ENCODE data around the gene MRPL37. TPM values are rescaled to one million over a fixed set of nuclear protein-coding genes. Genes with fewer than 3 reads are reported as not detected.

Gene MRPL37
- total RNA-seq, 1 donor from 2014 or later, result 42.6 TPM

DNA sequence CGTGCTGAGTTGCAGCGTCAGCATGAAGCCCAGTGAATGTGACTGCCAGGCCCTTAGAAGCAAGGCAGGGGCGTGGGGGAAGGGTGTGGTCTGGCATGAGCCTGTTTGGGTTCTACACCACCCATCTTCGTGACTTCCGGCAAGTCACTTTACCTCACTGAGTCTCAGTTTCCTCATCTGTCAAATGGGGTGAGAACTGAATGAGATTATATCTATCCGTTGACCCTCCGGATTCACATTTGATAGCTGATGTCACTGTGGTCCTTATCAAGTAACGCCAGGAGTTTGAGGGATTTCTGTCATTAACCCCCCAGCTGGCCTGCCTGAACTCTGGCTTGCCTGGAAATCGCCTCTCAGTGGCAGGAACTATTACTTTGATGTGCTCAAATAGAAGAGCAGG is 15.6 kb downstream of the MRPL37 start:
- TF ChIP-seq, protein P1, sequence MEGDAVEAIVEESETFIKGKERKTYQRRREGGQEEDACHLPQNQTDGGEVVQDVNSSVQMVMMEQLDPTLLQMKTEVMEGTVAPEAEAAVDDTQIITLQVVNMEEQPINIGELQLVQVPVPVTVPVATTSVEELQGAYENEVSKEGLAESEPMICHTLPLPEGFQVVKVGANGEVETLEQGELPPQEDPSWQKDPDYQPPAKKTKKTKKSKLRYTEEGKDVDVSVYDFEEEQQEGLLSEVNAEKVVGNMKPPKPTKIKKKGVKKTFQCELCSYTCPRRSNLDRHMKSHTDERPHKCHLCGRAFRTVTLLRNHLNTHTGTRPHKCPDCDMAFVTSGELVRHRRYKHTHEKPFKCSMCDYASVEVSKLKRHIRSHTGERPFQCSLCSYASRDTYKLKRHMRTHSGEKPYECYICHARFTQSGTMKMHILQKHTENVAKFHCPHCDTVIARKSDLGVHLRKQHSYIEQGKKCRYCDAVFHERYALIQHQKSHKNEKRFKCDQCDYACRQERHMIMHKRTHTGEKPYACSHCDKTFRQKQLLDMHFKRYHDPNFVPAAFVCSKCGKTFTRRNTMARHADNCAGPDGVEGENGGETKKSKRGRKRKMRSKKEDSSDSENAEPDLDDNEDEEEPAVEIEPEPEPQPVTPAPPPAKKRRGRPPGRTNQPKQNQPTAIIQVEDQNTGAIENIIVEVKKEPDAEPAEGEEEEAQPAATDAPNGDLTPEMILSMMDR (IDR thresholded peaks at IDR 0.05; ENCODE audit: insufficient read depth, low read length, severe bottlenecking), result no peak
- Histone ChIP-seq H3K4me3 (ENCODE audit: low read depth, low read length) (no peak overlapping the region), H3K36me3 (ENCODE audit: control insufficient read depth, insufficient read depth, low read length) (peaks cover 32% of the 10 kb centered on the region), H3K27me3 (ENCODE audit: control insufficient read depth, insufficient read depth, low read length) (no peaks in the 10 kb centered on the region)
- FAIRE-seq (no peak), DNase-seq (ENCODE audit: low read depth) (no peak)

DNA sequence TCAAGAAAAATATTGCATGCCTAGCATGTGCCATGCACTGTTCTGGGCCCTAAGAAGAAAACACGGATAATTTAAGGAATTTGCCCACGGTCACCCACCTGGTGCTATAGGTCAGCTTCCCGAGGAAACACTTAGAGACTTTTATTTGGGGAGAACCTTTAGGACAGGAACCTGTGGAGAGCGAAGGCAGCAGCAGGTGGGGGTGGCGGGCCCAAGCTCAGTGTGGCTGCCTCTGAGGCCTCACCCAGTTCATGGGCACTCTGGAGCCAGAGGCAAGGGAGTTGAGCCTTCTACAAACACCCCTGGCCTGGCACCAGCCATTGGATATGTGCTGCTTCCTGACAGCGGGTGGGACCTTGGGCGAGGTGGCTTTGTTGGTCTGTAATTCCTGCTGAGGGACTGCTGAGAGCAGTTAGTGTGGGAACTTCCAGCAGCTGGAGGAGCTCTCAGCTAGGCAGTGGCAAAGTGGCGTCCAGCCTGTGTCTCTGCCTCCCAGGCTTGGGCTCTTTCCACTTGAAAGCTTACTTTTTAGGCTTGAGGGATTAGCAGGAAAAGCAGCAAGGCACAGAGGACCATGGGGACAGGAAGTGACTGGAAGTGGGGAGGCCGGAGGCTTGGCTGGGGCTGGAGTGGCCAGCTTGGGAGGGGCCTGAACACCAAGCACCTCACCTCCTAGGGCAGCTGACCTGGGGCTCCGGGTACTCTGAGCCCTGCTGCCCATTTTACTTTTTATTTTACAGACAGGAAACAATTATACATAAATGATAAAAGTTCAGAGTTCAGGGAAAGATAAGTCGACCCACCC is 19.1 kb downstream of the MRPL37 start:
- peaks cover 19% of the 10 kb centered on the region for H3K36me3 ChIP-seq (ENCODE audit: control insufficient read depth, insufficient read depth, low read length)

DNA sequence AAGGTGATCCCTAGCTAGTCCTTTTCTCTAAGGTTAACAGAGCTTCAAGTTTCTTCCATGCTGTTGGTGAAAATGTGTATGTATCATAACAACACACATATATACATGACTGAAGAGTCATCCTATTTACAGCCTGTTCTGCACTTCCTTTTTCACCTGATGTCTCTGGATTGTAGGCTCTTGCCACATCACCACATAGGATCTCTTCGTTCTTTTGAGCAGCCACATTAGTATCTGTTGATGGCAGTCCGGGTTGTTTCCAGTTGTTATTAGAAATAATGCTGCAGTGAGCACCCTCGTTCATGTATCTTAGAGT is 19.7 kb downstream of the MRPL37 start:
- FAIRE-seq (no peak), DNase-seq (ENCODE audit: low read depth) (no peak)
- TF ChIP-seq, protein P1 (IDR thresholded peaks at IDR 0.05; ENCODE audit: insufficient read depth, low read length, severe bottlenecking), result no peak
- Histone ChIP-seq H3K4me3 (ENCODE audit: low read depth, low read length) (no peak overlapping the region), H3K36me3 (ENCODE audit: control insufficient read depth, insufficient read depth, low read length) (peaks cover 16% of the 10 kb centered on the region), H3K27me3 (ENCODE audit: control insufficient read depth, insufficient read depth, low read length) (no peaks in the 10 kb centered on the region)

More for the DNA sequence above, 19.1 kb downstream of the MRPL37 start:
- TF ChIP-seq, protein P1 (IDR thresholded peaks at IDR 0.05; ENCODE audit: insufficient read depth, low read length, severe bottlenecking), result no peak
- no peak overlapping the region for H3K4me3 ChIP-seq (ENCODE audit: low read depth, low read length)
- FAIRE-seq, result no peak
- no peaks in the 10 kb centered on the region for H3K27me3 ChIP-seq (ENCODE audit: control insufficient read depth, insufficient read depth, low read length)
- DNase-seq (ENCODE audit: low read depth), result no peak

DNA sequence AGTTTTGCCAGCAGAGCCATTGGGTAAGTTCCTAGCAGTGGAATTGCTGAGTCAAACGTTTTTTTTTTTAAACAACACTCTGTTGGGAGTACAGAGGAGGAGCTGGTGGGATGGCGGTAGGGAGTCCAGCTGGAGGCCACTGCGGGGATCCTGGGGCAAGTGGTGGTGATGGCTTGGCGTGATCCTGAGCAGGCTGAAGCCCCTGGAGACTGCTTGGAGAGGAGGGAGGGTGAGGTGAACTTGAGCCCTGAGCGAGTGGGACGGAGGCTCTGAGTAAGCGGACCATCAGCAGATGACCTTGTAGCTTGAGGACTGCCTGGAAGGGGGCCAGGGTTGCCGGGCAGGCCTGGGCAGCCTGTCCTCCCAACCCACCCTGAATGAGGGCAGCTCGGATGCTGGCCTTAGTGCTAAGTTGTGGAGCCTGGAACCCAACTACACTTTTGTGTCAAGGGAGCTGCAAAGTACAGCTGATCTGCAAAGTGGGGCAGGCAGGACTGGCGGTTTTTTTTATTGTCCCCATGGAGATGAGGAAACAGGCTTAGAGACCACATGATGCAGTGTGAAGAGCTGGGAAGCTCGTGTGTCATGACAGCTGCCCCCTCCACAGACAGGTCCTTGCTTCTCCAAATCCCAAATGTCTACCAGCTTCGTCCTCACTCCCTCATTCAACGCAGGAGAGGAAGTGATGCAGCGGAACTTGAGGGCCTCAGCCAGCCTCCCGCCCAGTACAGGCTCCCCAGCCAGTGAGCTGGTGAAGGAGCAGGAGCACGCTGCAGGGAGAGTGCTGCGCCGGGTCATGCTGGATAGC is 20.2 kb downstream of the MRPL37 start:
- FAIRE-seq (peak; percentile 47), DNase-seq (ENCODE audit: low read depth) (no peak)
- Histone ChIP-seq H3K27me3 (ENCODE audit: control insufficient read depth, insufficient read depth, low read length) (no peaks in the 10 kb centered on the region), H3K36me3 (ENCODE audit: control insufficient read depth, insufficient read depth, low read length) (peaks cover 16% of the 10 kb centered on the region), H3K4me3 (ENCODE audit: low read depth, low read length) (no peak overlapping the region)
- TF ChIP-seq, protein P1 (IDR thresholded peaks at IDR 0.05; ENCODE audit: insufficient read depth, low read length, severe bottlenecking), result no peak

DNA sequence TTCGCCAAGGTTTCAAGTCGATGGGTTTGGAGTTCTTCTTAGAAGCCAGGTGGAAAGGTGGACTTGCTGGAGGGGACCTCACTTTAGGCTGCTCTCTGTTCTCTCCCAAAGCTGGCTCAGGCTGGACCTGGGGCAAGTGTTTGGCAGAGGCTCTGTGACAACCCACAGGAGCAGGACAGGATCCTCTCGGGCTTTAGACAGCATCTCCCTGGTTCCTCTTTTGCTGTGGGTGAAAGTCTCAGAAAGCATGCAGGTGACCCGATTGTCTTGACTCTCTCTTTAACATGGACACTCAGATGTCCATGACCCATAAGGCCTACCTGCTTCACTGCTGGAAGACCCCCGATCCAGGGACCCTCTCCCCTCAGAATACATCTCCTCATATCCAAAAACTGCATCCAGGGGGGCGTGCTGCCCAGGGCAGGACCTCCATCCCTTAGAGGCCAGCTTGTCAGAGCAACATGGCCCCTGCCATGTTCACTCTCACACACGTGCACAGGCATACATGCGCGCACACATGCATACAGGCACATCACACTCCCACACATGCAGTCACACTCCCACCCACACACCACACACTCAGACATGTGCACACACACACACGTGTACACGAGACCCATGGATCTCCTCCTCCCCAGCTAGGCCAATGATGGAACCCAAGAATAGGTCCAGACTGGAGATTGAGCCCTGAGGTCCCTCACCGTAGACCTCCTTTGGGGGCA is 21.3 kb downstream of the MRPL37 start:
- Histone ChIP-seq H3K36me3 (ENCODE audit: control insufficient read depth, insufficient read depth, low read length) (peaks cover 14% of the 10 kb centered on the region), H3K27me3 (ENCODE audit: control insufficient read depth, insufficient read depth, low read length) (no peaks in the 10 kb centered on the region), H3K4me3 (ENCODE audit: low read depth, low read length) (no peak overlapping the region)
- DNase-seq (ENCODE audit: low read depth) (no peak), FAIRE-seq (peak; percentile 93)
- TF ChIP-seq, protein P1 (IDR thresholded peaks at IDR 0.05; ENCODE audit: insufficient read depth, low read length, severe bottlenecking), result no peak

All from bronchial epithelial cell (primary cell).